Right atrium auricular region (tissue), 2 donors: ENCODE results near the gene ALOX15. TPM values are rescaled to one million over a fixed set of nuclear protein-coding genes. Genes with fewer than 3 reads are reported as not detected.

ENCODE experiments used
- DNase-seq: peaks from one replicate; pipeline ENCODE4 v3.0.0-alpha.2; 2019; ENCODE audit warnings: low spot score
- H3K27ac ChIP-seq, 2 donors: fragments of 200-600 bp; sonication (generic); 1 replicate in 1 of 2; 2 replicates in 1 of 2; pipeline ENCODE4 v1.5.1; 2016 to 2019
- H3K27me3 ChIP-seq, 2 donors: fragments of 200-600 bp; sonication (generic); one replicate each; pipeline versions ENCODE4 v1.5.1 to v1.6.0; 2017 to 2019
- H3K36me3 ChIP-seq: fragments of 200-600 bp; sonication (generic); one replicate; pipeline ENCODE4 v1.5.1; 2016
- H3K4me1 ChIP-seq, 2 donors: fragments of 200-600 bp; sonication (generic); one replicate each; pipeline versions ENCODE4 v1.5.1 to v1.6.0; 2017 to 2019
- H3K4me3 ChIP-seq, 2 donors: fragments of 200-600 bp; sonication (generic); 1 replicate in 1 of 2; 2 replicates in 1 of 2; pipeline ENCODE4 v1.5.1; 2017 to 2019; ENCODE audit warnings: mild to moderate bottlenecking in 1 of 2, moderate library complexity in 1 of 2
- H3K9me3 ChIP-seq, 2 donors: fragments of 200-600 bp; sonication (generic); one replicate each; pipeline ENCODE4 v1.5.1; 2019
- total RNA-seq, 2 donors: library from RNA; depleted of rRNA; stranded (reverse); fragments of >200 nt; gene quantifications; one replicate each; pipeline ENCODE4 v1.1.0, GENCODE V29; 2016
- TF ChIP-seq, protein P1 (sequence below), 2 donors: fragments of 200-600 bp; sonication (generic); IDR thresholded peaks; one replicate each; pipeline ENCODE4 v1.5.1; 2019; ENCODE audit warnings: antibody characterized with exemption in 2 of 2

The ALOX15 gene
- total RNA-seq, 2 donors from 2014 or later: 16.9 to 65.0 TPM

DNA sequence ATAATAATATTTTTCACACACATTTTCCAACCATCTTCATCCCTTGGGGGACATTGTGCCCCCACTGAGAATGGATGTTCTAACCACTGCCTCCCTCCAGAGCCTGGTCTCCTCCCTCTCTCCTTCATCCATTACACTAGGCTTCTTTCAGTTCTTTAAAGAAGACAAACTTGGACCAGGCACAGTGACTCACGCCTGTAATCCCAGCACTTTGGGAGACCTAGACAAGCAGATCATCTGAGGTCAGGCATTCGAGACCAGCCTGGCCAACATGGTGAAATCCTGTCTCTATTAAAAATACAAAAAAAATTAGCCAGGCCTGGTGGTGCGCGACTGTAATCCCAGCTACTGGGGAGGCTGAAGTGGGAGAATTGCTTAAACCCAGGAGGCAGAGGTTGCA, 6.5 kb downstream of the ALOX15 start:
- Histone ChIP-seq H3K36me3 (no peaks in the 10 kb centered on the region), H3K27me3 (no peaks in the 10 kb centered on the region), H3K4me1 (peaks cover 0 to 6% of the 10 kb centered on the region in 2 donors), H3K4me3 (no peak overlapping the region), H3K27ac (no peak overlapping the region), H3K9me3 (no peaks in the 10 kb centered on the region)
- no peak for DNase-seq
- TF ChIP-seq, protein P1, sequence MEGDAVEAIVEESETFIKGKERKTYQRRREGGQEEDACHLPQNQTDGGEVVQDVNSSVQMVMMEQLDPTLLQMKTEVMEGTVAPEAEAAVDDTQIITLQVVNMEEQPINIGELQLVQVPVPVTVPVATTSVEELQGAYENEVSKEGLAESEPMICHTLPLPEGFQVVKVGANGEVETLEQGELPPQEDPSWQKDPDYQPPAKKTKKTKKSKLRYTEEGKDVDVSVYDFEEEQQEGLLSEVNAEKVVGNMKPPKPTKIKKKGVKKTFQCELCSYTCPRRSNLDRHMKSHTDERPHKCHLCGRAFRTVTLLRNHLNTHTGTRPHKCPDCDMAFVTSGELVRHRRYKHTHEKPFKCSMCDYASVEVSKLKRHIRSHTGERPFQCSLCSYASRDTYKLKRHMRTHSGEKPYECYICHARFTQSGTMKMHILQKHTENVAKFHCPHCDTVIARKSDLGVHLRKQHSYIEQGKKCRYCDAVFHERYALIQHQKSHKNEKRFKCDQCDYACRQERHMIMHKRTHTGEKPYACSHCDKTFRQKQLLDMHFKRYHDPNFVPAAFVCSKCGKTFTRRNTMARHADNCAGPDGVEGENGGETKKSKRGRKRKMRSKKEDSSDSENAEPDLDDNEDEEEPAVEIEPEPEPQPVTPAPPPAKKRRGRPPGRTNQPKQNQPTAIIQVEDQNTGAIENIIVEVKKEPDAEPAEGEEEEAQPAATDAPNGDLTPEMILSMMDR (IDR thresholded peaks at IDR 0.05): no peak

DNA sequence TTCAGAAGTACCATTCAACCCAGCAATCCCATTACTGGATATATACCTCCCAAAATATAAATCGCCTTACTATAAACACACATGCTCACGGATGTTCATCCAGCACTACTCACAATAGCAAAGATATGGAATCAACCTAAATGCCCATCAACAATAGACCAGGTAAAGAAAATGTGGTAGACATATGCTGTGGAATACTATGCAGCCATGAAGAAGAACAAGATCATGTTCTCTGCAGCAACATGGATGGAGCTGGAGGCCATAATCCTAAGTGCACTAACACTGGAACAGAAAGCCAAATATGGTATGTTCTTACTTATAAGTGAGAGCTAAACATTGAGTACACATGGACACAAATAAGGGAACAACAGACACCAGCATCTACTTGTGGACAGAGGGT, 7.8 kb downstream of the ALOX15 start:
- H3K27me3 ChIP-seq: no peaks in the 10 kb centered on the region
- no peak overlapping the region for H3K4me3 ChIP-seq
- H3K36me3 ChIP-seq: no peaks in the 10 kb centered on the region
- DNase-seq: no peak
- no peak overlapping the region for H3K27ac ChIP-seq
- TF ChIP-seq, protein P1 (IDR thresholded peaks at IDR 0.05): no peak
- H3K9me3 ChIP-seq: no peaks in the 10 kb centered on the region
- H3K4me1 ChIP-seq: no peaks in the 10 kb centered on the region

DNA sequence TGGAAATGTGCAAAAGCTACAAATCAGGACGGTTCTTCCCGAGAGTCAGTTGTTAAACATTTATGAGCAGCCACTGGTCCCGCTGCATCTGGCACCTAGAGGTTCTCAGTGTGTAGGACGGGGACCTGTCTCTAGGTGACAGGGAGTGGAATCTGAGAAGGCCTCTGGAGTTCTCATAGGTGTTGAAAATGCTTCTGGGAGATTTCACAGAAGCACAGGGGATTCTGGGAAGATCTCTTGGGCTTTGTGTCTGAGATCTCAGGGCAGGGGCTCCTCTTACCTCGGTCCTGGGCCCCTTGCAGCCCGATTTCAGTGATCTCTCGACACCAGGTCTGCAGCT, 8.9 kb downstream of the ALOX15 start:
- no peaks in the 10 kb centered on the region for H3K36me3 ChIP-seq
- H3K4me3 ChIP-seq: no peak overlapping the region
- no peaks in the 10 kb centered on the region for H3K4me1 ChIP-seq
- H3K27me3 ChIP-seq: no peaks in the 10 kb centered on the region
- TF ChIP-seq, protein P1 (IDR thresholded peaks at IDR 0.05): no peak
- DNase-seq: no peak
- H3K9me3 ChIP-seq: no peaks in the 10 kb centered on the region
- H3K27ac ChIP-seq: no peak overlapping the region

DNA sequence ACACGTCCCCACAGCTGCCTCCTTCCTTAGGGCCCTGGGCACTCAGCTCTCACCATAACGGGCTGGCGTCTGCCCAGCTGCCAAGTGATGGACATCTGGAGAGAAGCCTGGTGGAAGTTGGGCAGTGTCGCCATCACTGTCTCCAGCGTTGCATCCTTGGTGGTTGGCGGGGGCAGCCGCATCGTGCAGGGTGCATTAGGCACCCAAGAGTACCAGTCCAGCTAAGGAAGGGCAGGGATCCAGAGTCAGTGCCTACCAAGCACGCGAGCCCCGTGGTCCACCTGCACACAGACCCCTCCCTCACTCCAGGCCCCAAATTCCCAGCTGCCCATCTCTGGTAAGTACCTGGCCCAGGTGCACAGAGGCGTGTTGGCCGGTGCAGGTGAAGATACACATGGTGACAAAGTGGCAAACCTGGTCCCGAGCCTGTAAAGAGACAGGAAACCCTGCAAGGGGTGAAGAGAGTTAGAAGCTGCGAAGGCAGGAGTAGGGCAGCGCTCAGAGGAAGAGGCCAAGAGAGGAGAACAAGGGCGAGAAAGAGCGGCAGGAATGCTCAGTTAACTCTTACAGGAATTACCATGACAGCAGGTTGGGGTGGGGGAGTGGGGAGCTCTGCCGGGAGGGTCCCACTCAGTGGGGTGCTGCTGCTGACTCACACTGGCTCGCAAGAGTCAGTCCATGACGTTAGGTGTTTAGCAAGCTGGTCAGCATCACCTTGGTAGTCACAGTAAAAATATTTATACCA, 9.5 kb downstream of the ALOX15 start:
- DNase-seq: no peak
- Histone ChIP-seq H3K36me3 (no peaks in the 10 kb centered on the region), H3K4me3 (no peak overlapping the region), H3K27ac (no peak overlapping the region), H3K9me3 (no peaks in the 10 kb centered on the region), H3K4me1 (no peaks in the 10 kb centered on the region), H3K27me3 (no peaks in the 10 kb centered on the region)
- TF ChIP-seq, protein P1 (IDR thresholded peaks at IDR 0.05): no peak

DNA sequence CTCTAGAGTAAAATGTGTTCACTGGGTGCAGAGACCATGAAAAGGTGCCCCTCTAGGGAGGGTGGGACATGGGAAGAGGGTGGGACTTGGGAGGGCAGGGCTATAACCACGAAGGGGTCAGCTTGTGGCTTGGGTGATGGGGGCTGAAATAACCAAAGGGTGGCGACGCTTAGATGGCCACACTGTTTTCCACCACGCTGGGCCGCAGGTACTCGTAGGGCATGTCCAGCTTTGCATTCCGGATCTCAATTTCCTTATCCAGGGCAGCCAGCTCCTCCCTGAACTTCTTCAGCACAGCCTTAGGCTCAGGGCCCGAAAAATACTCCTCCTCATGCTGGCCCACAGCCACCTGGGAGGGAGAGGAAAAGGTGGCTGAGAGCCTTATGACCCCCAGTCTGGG, 10.0 kb downstream of the ALOX15 start:
- no peak for DNase-seq
- H3K9me3 ChIP-seq: no peaks in the 10 kb centered on the region
- TF ChIP-seq, protein P1 (IDR thresholded peaks at IDR 0.05): no peak

DNA sequence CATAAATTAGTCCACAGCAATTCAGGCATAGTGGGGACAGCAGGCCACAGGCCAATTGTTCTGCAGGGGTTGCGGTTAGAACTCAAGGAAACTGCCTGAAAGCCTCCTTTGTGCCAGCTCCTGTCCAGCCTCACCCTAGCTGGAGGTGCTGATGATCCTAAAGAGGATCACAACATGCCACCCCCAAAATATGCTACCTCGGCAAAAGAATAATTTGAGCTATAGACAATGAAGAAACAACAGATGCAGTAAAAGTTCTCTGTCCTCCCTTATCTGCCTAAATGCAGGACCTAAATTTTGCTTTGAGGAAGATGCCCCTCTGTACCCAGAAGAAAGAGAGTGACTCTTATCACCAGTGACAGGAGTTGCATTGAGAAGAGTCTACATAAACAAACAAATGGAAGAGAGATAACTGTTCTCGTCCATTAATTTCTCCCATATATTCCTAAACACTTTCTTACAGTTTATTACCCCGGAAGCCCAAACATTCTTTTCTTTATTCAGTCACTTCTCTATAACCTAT, 14.7 kb downstream of the ALOX15 start:
- no peaks in the 10 kb centered on the region for H3K27me3 ChIP-seq
- no peaks in the 10 kb centered on the region for H3K36me3 ChIP-seq
- TF ChIP-seq, protein P1 (IDR thresholded peaks at IDR 0.05): no peak
- H3K4me3 ChIP-seq: no peak overlapping the region
- peaks cover 0 to 14% of the 10 kb centered on the region in 2 donors for H3K4me1 ChIP-seq
- DNase-seq: no peak
- peaks cover 0 to 2% of the 10 kb centered on the region in 2 donors for H3K9me3 ChIP-seq
- no peak overlapping the region for H3K27ac ChIP-seq

More for the DNA sequence above, 10.0 kb downstream of the ALOX15 start:
- no peak overlapping the region for H3K4me3 ChIP-seq
- no peaks in the 10 kb centered on the region for H3K27me3 ChIP-seq
- H3K4me1 ChIP-seq: no peaks in the 10 kb centered on the region
- no peak overlapping the region for H3K27ac ChIP-seq
- no peaks in the 10 kb centered on the region for H3K36me3 ChIP-seq
